Left ventricle myocardium inferior (tissue), 1 donor: Measurements from ENCODE around the gene KIF16B. TPM values are rescaled to one million over a fixed set of nuclear protein-coding genes. Genes with fewer than 3 reads are reported as not detected.

Experiments used
- DNase-seq: peaks from one replicate; pipeline ENCODE4 v3.0.0-alpha.2; 2020
- H3K27ac ChIP-seq: fragments of 200-600 bp; replicated peaks from 2 replicates; pipeline ENCODE4 v1.8.0; 2021
- H3K27me3 ChIP-seq: fragments of 200-600 bp; 2 replicates; pipeline ENCODE4 v1.8.0; 2021; ENCODE audit warnings: low read depth
- H3K36me3 ChIP-seq: fragments of 200-600 bp; 2 replicates; pipeline ENCODE4 v1.8.0; 2021
- H3K4me1 ChIP-seq: fragments of 200-600 bp; 2 replicates; pipeline ENCODE4 v1.8.0; 2021
- H3K4me3 ChIP-seq: fragments of 200-600 bp; 2 replicates; pipeline ENCODE4 v1.8.0; 2021; ENCODE audit warnings: mild to moderate bottlenecking, moderate library complexity
- H3K9me3 ChIP-seq: fragments of 200-600 bp; replicated peaks from 2 replicates; pipeline ENCODE4 v1.8.0; 2021
- intact Hi-C: fragments of 100-400 bp; cut with micrococcal nuclease; formaldehyde crosslinking; loops from one replicate; pipeline ENCODE4 v1.11.0; 2022
- total RNA-seq: library from RNA; stranded (reverse); fragmentation: NEBNext Ultra II Directional; extraction: Animal tissue kit (Norgen Biotek cat#: 25700); gene quantifications from one replicate; pipeline ENCODE4 v1.2.1, GENCODE V29; 2021
- TF ChIP-seq, protein P1 (sequence below): fragments of 200-600 bp; IDR thresholded peaks from 2 replicates; pipeline ENCODE4 v1.8.0; 2021; ENCODE audit warnings: antibody characterized with exemption, mild to moderate bottlenecking, borderline replicate concordance
- donor health status: DM: no; HTN: yes; CAD: no; lungs with severe emphysema.

Gene KIF16B
- total RNA-seq, 1 donor from 2014 or later: 16.4 TPM

GRCh38 chr20:16312998-16313397 is 260.2 kb downstream of the KIF16B start:
- Histone ChIP-seq H3K4me1 (peaks cover 8% of the 10 kb centered on the region), H3K27me3 (no peaks in the 10 kb centered on the region), H3K4me3 (no peak overlapping the region), H3K27ac (no peak overlapping the region), H3K9me3 (no peaks in the 10 kb centered on the region), H3K36me3 (peaks cover 23% of the 10 kb centered on the region)
- intact Hi-C loops: no loop called here
- TF ChIP-seq, protein P1, sequence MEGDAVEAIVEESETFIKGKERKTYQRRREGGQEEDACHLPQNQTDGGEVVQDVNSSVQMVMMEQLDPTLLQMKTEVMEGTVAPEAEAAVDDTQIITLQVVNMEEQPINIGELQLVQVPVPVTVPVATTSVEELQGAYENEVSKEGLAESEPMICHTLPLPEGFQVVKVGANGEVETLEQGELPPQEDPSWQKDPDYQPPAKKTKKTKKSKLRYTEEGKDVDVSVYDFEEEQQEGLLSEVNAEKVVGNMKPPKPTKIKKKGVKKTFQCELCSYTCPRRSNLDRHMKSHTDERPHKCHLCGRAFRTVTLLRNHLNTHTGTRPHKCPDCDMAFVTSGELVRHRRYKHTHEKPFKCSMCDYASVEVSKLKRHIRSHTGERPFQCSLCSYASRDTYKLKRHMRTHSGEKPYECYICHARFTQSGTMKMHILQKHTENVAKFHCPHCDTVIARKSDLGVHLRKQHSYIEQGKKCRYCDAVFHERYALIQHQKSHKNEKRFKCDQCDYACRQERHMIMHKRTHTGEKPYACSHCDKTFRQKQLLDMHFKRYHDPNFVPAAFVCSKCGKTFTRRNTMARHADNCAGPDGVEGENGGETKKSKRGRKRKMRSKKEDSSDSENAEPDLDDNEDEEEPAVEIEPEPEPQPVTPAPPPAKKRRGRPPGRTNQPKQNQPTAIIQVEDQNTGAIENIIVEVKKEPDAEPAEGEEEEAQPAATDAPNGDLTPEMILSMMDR: no peak
- DNase-seq: no peak

DNA sequence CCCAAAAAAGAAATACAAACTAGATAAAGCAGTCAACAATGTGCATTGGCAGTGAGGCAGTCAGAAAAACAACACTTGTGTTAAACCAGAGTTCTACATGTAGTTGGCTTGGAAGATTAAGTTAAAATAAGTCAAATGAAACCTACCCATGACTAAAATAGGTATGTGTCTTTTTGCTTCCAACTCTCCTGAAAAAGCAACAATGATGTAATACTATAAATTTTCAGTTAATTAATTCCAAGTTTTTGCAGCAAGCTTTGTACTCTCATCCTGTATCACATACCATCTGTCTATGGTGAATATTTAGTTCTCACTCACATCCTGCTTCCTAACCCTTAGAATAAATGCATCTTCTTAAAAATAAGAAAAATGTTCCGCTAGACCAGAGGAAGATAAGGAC is 261.5 kb downstream of the KIF16B start:
- intact Hi-C loops: no loop called here
- DNase-seq: no peak
- Histone ChIP-seq H3K4me1 (peaks cover 8% of the 10 kb centered on the region), H3K36me3 (peaks cover 23% of the 10 kb centered on the region), H3K27me3 (no peaks in the 10 kb centered on the region), H3K4me3 (no peak overlapping the region), H3K9me3 (no peaks in the 10 kb centered on the region), H3K27ac (no peak overlapping the region)
- TF ChIP-seq, protein P1: no peak

DNA sequence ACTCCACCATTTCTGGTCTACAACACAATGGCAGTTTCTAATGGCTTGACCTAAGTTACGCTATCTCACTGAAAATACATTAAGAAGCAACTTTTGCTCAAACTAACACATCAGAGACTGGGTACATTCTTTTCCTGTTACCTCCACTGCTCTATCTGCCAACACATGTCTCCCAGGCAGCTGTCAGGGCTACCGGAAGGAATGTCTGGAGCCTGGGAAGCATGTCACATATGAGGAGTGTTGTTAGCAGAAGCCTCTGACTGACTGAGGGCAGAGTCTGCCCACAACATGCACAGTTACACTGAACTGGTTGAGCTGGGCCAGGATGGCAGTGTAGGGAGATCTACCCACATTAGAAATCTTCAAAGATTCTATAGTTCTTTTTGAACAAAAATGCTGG is 264.5 kb downstream of the KIF16B start:
- TF ChIP-seq, protein P1: no peak
- intact Hi-C loops: no loop called here

DNA sequence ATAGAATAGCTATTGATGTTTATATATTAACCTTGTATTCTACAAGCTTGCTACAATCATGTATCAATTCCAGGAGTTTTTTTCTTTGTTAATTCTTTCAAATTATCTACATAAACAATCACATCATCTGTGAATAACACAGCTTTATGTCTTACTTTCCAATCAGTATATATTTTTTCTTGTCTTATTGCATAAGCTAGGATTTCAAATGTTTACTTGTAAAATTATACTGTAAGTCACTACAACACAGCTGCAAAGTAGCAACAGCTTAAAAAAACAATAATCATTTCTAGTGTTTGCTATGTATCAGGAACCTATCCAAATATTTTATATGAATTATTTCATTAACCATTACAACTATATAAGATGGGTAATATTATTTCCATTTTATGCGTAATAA is 270.4 kb downstream of the KIF16B start:
- no peak for DNase-seq
- no peaks in the 10 kb centered on the region for H3K27me3 ChIP-seq
- H3K9me3 ChIP-seq: peaks cover 32% of the 10 kb centered on the region
- intact Hi-C loops: no loop called here
- H3K36me3 ChIP-seq: peaks cover 28% of the 10 kb centered on the region
- H3K4me3 ChIP-seq: no peak overlapping the region
- no peaks in the 10 kb centered on the region for H3K4me1 ChIP-seq
- TF ChIP-seq, protein P1: no peak
- no peak overlapping the region for H3K27ac ChIP-seq

More for the DNA sequence above, 264.5 kb downstream of the KIF16B start:
- DNase-seq: no peak
- no peak overlapping the region for H3K27ac ChIP-seq
- peaks cover 8% of the 10 kb centered on the region for H3K4me1 ChIP-seq
- no peak overlapping the region for H3K4me3 ChIP-seq
- H3K9me3 ChIP-seq: peaks cover 6% of the 10 kb centered on the region
- H3K27me3 ChIP-seq: no peaks in the 10 kb centered on the region
- H3K36me3 ChIP-seq: peaks cover 22% of the 10 kb centered on the region

GRCh38 chr20:16301986-16302385 is 271.3 kb downstream of the KIF16B start:
- H3K4me3 ChIP-seq: no peak overlapping the region
- H3K4me1 ChIP-seq: no peaks in the 10 kb centered on the region
- peaks cover 28% of the 10 kb centered on the region for H3K36me3 ChIP-seq
- intact Hi-C loops: no loop called here
- no peak for DNase-seq
- H3K27ac ChIP-seq: no peak overlapping the region
- TF ChIP-seq, protein P1: no peak
- H3K27me3 ChIP-seq: no peaks in the 10 kb centered on the region
- H3K9me3 ChIP-seq: peaks cover 32% of the 10 kb centered on the region

- intact Hi-C loops: no loop called here
- TF ChIP-seq, protein P1: no peak
- Histone ChIP-seq H3K36me3 (peaks cover 28% of the 10 kb centered on the region), H3K27me3 (no peaks in the 10 kb centered on the region), H3K4me3 (no peak overlapping the region), H3K4me1 (no peaks in the 10 kb centered on the region), H3K9me3 (peaks cover 32% of the 10 kb centered on the region), H3K27ac (no peak overlapping the region)
- no peak for DNase-seq
Observed at GRCh38 chr20:16299897-16300296, 273.4 kb downstream of the KIF16B start.
